HG03159 (cell line): ENCODE results near the gene LRRC49.

Source experiments
- ATAC-seq: cut with Tn5 transposase; IDR thresholded peaks from one replicate; pipeline ENCODE4 v1.9.1; 2021; ENCODE audit warnings: mild to moderate bottlenecking, moderate library complexity; ENCODE audit not compliant: unreplicated experiment

Gene LRRC49

DNA sequence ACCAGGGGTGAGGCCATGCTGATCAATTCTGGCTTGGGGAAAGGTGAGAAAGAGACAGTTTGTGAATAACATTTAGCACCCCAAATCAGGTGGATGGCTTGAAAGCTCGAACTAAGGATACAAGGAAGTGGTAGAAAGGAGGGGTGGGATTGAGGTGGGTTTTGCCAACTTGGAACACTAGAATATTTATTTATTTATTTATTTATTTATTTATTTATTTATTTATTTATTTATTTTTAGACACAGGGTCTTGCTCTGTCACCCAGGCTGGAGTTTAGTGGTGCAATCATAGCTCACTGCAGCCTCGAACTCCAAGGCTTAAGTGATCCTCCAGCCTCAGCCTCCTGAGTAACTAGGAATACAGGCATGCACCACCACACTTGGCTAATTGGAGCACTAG is 191.6 kb downstream of the LRRC49 start:
- ATAC-seq, result no peak

DNA sequence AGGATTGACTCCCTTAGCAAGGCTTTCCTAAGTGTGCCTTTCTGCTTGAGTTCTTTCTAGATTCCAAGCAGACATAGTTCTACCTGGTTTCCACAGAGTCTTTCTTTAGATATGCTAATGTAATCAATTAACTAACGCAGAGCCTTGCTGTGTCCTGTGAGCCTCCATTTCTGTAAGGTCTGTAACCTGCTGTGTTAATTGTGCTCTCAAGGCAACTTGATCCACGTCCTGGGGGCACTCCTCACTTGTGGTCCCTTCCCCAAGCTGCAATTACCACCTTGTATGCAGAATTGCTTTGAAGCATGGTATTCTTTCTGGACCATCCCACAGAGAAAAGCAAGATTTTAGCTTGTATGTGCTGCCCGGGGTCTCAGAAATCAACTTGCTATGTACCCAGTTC is 193.2 kb downstream of the LRRC49 start:
- no peak for ATAC-seq

- no peak for ATAC-seq
Observed at GRCh38 chr15:71088155-71088554, 195.5 kb downstream of the LRRC49 start.

DNA sequence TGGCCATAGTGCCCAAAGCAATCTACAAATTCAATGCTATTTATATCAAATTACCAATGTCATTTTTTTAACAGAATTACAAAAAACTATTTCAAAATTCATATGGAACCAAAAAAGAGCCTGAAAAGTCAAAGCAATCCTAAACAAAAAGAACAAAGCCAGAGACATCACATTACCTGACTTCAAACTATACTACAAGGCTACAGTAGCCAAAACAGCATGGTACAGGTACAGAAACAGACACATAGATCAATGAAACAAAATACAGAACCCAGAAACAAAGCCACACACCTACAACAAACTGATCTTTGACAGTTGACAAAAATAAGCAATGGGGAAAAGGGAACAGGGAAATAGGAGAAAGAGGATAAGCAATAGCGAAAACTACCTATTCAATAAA is 196.1 kb downstream of the LRRC49 start:
- no peak for ATAC-seq

DNA sequence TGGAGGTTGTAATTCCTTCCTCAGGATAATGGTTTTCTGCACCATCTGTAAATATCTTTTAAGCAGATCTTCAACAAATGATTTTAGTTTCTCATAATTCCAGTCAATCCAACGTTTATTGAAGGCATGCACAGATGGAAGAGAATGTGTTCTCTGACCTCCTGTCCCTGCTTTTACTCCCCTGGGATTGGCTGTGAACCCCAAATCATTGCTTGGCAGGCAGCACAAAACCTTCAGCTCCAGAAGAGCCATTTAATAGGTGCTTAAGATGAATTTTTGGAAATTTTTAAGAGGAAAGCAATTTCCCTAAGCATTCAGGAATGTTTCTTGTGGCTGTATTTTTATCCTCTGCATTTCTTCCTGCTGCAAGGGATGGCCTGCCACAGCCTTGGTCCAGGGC is 197.2 kb downstream of the LRRC49 start:
- ATAC-seq, result no peak

DNA sequence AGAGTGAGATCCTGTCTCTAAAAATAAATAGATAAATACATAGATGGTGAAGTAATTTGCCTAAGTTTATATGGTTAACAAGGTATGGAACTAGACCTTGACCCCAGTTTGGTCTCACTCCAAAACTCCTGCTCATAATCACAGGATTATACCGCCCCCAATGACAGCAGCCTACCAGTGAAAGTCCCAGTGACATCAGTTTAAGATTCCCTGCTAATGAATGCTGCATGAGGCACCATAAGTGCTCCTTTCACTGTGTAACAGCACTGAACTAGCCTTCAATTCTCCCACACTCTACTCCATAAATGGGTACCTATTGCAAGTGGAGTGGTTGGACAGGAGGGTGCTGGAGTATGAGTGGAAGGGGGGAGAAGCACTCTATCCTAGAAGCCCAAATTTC is 199.0 kb downstream of the LRRC49 start:
- no peak for ATAC-seq

DNA sequence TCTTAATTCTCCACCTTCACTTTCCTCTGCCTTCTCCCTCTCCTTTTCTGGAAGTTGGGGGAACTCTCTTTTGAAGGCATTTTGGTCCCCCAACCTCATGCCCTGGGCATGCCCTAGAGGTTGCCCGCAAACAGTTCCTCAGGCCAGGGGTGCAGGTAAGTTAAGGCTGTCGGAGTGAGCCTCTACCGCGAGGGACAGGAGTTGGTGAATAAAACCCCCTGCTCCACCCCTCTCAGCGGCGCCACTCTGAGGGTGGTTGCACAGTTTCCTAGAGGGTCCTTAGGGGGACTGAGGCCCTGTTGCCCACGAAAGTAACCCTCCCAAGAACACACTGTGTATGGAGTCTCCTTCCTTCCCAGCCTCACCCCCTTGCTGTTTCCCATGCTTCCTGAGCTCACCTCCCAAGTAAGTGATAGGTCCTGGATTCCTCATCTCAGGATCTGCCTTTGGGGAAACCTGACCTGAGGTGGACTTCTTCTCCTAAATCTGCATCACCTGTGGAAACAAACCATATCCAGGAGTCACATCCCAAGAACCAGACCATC is 199.5 kb downstream of the LRRC49 start:
- no peak for ATAC-seq

GRCh38 chr15:71093054-71094024 is 200.7 kb downstream of the LRRC49 start:
- ATAC-seq, result no peak

DNA sequence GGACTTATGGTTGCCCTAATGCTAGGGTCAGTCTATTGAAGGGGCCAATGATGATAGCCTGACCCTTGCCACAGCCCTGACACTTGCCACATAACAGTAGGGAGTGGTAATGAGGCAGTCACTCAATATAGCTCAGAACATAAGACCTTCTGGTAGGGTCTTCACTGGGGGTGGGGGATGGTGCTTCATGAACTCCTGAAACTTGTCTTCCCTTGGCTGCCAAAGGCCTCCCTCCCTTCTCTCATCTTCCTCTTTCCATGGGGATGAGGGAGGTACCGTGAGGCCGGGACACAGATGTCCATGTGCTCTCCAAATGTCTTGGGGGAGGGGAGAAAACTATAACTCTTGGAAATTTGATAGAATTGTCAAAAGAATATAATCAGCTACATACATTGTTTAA is 201.5 kb downstream of the LRRC49 start:
- no peak for ATAC-seq

DNA sequence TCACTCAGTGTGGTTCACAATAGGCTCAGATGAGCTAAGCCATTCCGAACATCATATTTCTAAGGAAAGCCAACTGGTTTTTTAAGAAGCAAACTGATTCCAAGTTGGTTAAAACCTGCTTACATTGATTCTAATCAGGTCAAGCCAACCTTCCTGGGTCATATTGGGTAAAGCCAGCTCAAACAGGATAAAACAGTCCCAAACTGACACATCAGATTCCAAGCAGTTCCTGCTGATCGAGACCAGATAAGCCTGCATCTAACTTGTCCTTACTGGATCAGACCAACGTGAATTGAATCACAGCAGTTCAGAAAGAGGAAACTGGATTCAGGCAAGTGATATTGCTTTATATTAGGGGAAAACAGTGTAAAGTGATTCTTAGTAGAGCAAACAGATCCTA is 204.1 kb downstream of the LRRC49 start:
- ATAC-seq, result no peak

DNA sequence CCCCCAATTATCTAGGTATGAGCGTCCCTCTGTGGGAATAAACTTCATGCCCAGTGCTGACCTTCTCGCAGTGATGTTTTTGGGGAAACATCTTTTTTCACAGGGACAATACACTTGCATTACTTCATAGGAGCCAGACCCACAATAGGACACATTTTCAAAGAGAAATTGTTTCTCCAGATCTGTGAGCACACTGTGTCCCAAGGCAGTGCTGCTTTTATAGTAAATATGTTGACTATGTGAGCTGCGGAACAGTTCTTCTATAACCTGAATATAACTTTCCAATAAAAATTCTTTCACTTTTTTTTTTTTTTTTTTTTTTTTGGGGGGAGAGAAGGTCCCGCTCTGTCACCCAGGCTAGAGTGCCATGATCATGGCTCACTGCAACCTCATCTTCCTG is 205.3 kb downstream of the LRRC49 start:
- no peak for ATAC-seq

DNA sequence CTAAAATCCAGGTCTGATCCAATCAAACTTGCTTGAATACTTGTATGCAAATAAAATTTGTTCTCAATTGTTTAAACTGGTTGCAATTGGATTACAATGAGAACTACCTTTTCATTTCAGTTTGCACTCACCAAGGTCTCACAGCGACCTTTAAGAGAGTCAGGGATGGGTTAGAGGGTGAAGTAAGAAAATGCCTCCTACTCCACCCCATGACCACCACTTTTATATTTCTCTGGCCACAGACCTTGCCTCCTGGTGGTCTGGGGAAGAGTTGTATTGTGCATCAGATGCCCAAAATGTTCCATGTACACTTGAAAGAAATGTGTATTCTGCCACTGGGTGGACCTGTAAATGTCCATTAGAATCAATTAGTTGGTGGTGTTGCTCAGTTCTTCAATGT is 206.3 kb downstream of the LRRC49 start:
- no peak for ATAC-seq
